Esophagus squamous epithelium (tissue), 4 donors: ENCODE results near the gene GPX5.

Source experiments
- POLR2A ChIP-seq, 4 donors: fragments of 450-650 bp; IDR thresholded peaks; one replicate each; pipeline ENCODE4 v1.6.1; 2017; ENCODE audit warnings: antibody characterized with exemption in 4 of 4, mild to moderate bottlenecking in 4 of 4, moderate library complexity in 3 of 4
- TF ChIP-seq, protein P1 (sequence below), 6 experiments: fragments of 450-650 bp in 4 of 6; fragments of 200-600 bp in 2 of 6; sonication (generic) in 2 of 6; IDR thresholded peaks; one replicate each; pipeline ENCODE4 v1.5.1; 2016 to 2019; ENCODE audit warnings: antibody characterized with exemption in 6 of 6, mild to moderate bottlenecking in 4 of 6, moderate library complexity in 4 of 6

DNA sequence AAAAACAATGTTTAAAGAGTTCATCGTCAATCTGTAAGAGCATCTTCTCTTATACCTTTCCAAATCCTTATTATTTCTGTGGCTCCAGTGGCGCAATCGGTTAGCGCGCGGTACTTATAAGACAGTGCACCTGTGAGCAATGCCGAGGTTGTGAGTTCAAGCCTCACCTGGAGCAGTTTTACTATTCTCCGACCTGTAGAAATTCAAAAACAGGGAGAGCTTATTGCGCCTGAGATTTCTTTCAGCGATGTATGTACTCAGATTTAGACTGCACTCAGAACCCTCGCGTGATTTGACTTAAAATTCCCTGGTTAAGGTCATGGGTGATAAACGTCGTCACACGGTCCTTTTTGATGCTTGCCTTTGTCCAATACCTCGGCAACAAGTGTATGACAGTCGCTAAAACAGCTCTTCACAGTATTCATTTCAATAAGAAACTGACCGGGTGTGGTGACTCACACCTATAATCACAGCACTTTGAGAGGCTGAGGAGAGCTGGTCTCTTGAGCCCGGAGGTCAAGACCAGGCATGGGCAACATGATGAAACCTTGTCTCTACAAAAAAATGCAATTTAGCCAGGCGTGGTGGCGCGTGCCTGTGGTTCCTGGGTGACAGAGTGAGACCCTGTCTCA is 11.9 kb downstream of the GPX5 start:
- no peak for TF ChIP-seq POLR2A (IDR thresholded peaks at IDR 0.05)
- TF ChIP-seq, protein P1, sequence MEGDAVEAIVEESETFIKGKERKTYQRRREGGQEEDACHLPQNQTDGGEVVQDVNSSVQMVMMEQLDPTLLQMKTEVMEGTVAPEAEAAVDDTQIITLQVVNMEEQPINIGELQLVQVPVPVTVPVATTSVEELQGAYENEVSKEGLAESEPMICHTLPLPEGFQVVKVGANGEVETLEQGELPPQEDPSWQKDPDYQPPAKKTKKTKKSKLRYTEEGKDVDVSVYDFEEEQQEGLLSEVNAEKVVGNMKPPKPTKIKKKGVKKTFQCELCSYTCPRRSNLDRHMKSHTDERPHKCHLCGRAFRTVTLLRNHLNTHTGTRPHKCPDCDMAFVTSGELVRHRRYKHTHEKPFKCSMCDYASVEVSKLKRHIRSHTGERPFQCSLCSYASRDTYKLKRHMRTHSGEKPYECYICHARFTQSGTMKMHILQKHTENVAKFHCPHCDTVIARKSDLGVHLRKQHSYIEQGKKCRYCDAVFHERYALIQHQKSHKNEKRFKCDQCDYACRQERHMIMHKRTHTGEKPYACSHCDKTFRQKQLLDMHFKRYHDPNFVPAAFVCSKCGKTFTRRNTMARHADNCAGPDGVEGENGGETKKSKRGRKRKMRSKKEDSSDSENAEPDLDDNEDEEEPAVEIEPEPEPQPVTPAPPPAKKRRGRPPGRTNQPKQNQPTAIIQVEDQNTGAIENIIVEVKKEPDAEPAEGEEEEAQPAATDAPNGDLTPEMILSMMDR (IDR thresholded peaks at IDR 0.05), result no peak
